HepG2 (cell line): Measurements from ENCODE around the gene RPS28. TPM values are rescaled to one million over a fixed set of nuclear protein-coding genes. Genes with fewer than 3 reads are reported as not detected.

ENCODE experiments used
- ARNT2 ChIP-seq: sonication (generic); formaldehyde crosslinking; IDR thresholded peaks from 2 replicates; pipeline ENCODE4 v1.8.0; 2022; ENCODE audit warnings: mild to moderate bottlenecking, low read depth, missing genetic modification reagents, moderate library complexity
- FOXK2 ChIP-seq: fragments of 450-650 bp; IDR thresholded peaks from 2 replicates; pipeline ENCODE4 v1.6.1; 2016
- GLMP ChIP-seq: sonication (generic); formaldehyde crosslinking; IDR thresholded peaks from 2 replicates; pipeline ENCODE4 v1.9.0; 2021; ENCODE audit warnings: missing genetic modification reagents, mild to moderate bottlenecking, borderline replicate concordance
- GPBP1L1 ChIP-seq: sonication (generic); formaldehyde crosslinking; IDR thresholded peaks from 2 replicates; pipeline ENCODE4 v1.5.0; 2020; ENCODE audit warnings: mild to moderate bottlenecking, missing genetic modification reagents
- HOXA3 ChIP-seq: sonication (generic); formaldehyde crosslinking; IDR thresholded peaks from 2 replicates; pipeline ENCODE4 v1.5.0; 2020; ENCODE audit warnings: missing genetic modification reagents
- IRF9 ChIP-seq: sonication (generic); formaldehyde crosslinking; IDR thresholded peaks from 2 replicates; pipeline ENCODE4 v1.8.0; 2022; ENCODE audit warnings: missing genetic modification reagents, mild to moderate bottlenecking, borderline replicate concordance
- MEIS1 ChIP-seq: sonication (generic); formaldehyde crosslinking; IDR thresholded peaks from 2 replicates; pipeline ENCODE4 v1.9.0; 2021; ENCODE audit warnings: mild to moderate bottlenecking, missing genetic modification reagents, moderate library complexity, borderline replicate concordance
- MYC ChIP-seq: sonication (generic); formaldehyde crosslinking; IDR thresholded peaks from 2 replicates; pipeline ENCODE4 v1.9.0; 2021; ENCODE audit warnings: missing genetic modification reagents, borderline replicate concordance
- PCBP2 ChIP-seq: fragments of 200-400 bp; formaldehyde crosslinking; optimal IDR thresholded peaks from 2 replicates; pipeline ENCODE3; 2018; ENCODE audit warnings: low read length, low read depth; ENCODE audit not compliant: poor library complexity, severe bottlenecking
- RARG ChIP-seq: sonication (generic); formaldehyde crosslinking; IDR thresholded peaks from 2 replicates; pipeline ENCODE4 v1.4.0; 2020; ENCODE audit warnings: low read depth, mild to moderate bottlenecking, missing genetic modification reagents
- SNAPC2 ChIP-seq: sonication (generic); formaldehyde crosslinking; IDR thresholded peaks from 2 replicates; pipeline ENCODE4 v1.8.1; 2022; ENCODE audit warnings: mild to moderate bottlenecking, missing genetic modification reagents
- SOX6 ChIP-seq, 2 experiments: fragments of 450-650 bp in 1 of 2; sonication (generic) in 1 of 2; formaldehyde crosslinking in 1 of 2; IDR thresholded peaks; 2 replicates each; pipeline versions ENCODE4 v1.4.0 to v1.6.1; 2017 to 2020; ENCODE audit warnings: antibody characterized with exemption in 1 of 2, mild to moderate bottlenecking in 1 of 2, missing genetic modification reagents in 1 of 2
- TERF1 ChIP-seq: sonication (generic); formaldehyde crosslinking; IDR thresholded peaks from 2 replicates; pipeline ENCODE4 v1.8.0; 2022; ENCODE audit warnings: mild to moderate bottlenecking, missing genetic modification reagents, moderate library complexity
- ZBTB44 ChIP-seq: sonication (generic); formaldehyde crosslinking; IDR thresholded peaks from 2 replicates; pipeline ENCODE4 v1.4.0; 2020; ENCODE audit warnings: missing genetic modification reagents
- ZNF33B ChIP-seq: sonication (generic); formaldehyde crosslinking; IDR thresholded peaks from 2 replicates; pipeline ENCODE4 v1.5.1; 2020; ENCODE audit warnings: mild to moderate bottlenecking, missing genetic modification reagents
- ZNF343 ChIP-seq: sonication (generic); formaldehyde crosslinking; IDR thresholded peaks from 2 replicates; pipeline ENCODE4 v1.4.0; 2020; ENCODE audit warnings: mild to moderate bottlenecking, missing genetic modification reagents
- ZNF619 ChIP-seq: sonication (generic); formaldehyde crosslinking; IDR thresholded peaks from 2 replicates; pipeline ENCODE4 v1.4.0; 2020; ENCODE audit warnings: mild to moderate bottlenecking, missing genetic modification reagents
- ZNF775 ChIP-seq: sonication (generic); formaldehyde crosslinking; IDR thresholded peaks from 2 replicates; pipeline ENCODE4 v1.4.0; 2020; ENCODE audit warnings: missing genetic modification reagents, mild to moderate bottlenecking, moderate library complexity, borderline replicate concordance
- polyA plus RNA-seq, 8 experiments: library from polyadenylated mRNA; depleted of rRNA in 3 of 8; stranded (reverse) in 7 of 8; unstranded in 1 of 8; fragments of >200 nt; fragmentation: Illumina TruSeq in 4 of 8; extraction: Trizol in 4 of 8; gene quantifications; 2 replicates each; pipeline versions ENCODE4 v1.2.1 to v1.2.3, GENCODE V29; 2011 to 2016; ENCODE audit warnings: low read depth in 4 of 8, missing spikeins in 1 of 8, mixed read lengths in 1 of 8; ENCODE audit not compliant: insufficient read depth in 1 of 8
- total RNA-seq, 5 experiments: library from RNA; depleted of rRNA; stranded (reverse); fragments of >200 nt; fragmentation: Illumina TruSeq; extraction: Trizol; gene quantifications; 2 replicates each; pipeline ENCODE4 v1.2.3, GENCODE V29; 2016; ENCODE audit warnings: low read depth in 1 of 5

RPS28 gene
- total and polyA plus RNA-seq, 2 of the 13 experiments (the other 11 are each of a cell fraction or from before 2014, with no cell fraction given), result 281 to 545 TPM

GRCh38 chr19:8321067-8321985 is at the start of gene RPS28, which contains the start of gene NDUFA7 (continued):
- TF ChIP-seq GLMP (no peak), ZBTB44 (CRISPR knock-in tag) (no peak), ZNF343 (peak; percentile 77; the same call in 1 of the 2 replicates), MYC (CRISPR knock-in tag) (peak; percentile 94), FOXK2 (no peak), ZNF33B (CRISPR knock-in tag) (no peak), MEIS1 (peak; percentile 64; the same call in 1 of the 2 replicates), RARG (CRISPR knock-in tag) (no peak), ZNF619 (no peak; the same call in 1 of the 2 replicates), GPBP1L1 (CRISPR knock-in tag) (no peak), PCBP2 (no peak), ZNF775 (CRISPR knock-in tag) (no peak), SOX6 (IDR thresholded peaks at IDR 0.05) (no peak), SOX6 (CRISPR knock-in tag; IDR thresholded peaks at IDR 0.05) (peak; percentile 66; the same call in 1 of the 2 replicates), TERF1 (no peak), HOXA3 (CRISPR knock-in tag) (peak; percentile 98), ARNT2 (CRISPR knock-in tag) (peak; percentile 94; the same call in 1 of the 2 replicates), SNAPC2 (peak; percentile 40; the same call in 1 of the 2 replicates), IRF9 (CRISPR knock-in tag) (peak; percentile 62; the same call in 1 of the 2 replicates)
